Fibroblast of skin of right biceps (primary cell): ENCODE results near the gene KLHL8.
"Not testable (repeated sequence)": the region's sequence is repeated elsewhere in the genome, so short reads cannot be mapped to it uniquely, and the experiment has no call there.

ENCODE experiments used
- DNase-seq: peaks from one replicate; pipeline ENCODE4 v3.0.0-alpha.2; 2013

The KLHL8 gene

DNA sequence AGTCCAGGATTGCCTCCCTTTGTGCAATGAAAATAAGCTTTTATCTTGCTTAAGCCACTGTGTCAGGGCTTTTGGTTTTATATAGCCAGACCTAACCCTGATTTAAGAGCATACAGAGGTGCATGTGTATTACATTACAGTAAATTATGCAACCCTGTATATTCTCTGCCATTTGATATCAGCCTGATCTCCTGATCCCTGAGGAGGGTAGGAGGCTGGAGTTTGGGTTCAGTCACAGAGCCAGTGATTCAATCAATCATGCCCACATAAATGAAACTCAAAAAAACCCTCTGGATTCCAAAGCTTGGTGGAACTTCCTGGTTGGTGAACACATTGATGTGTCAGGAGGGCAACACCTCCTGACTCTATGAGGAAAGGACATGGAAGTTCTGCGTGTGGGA is 7.3 kb upstream of the KLHL8 start:
- DNase-seq = no peak

DNA sequence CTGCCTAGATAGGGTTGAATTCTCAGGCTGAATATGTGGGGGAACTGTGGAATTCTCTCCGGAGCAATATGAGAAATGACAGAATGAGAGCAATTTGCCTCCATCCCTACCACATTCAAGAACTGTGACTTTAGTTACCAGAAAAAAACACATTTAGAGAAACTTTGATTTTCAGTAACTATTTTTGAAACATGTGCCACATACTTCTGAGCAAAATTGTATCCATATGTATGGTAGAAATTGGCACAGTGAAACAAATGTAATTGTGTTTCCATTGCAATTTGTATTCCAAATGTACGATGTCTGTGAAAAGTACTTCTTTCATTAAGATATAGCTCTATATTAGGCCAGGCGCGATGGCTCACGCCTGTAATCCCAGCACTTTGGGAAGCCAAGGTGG is 5.5 kb upstream of the KLHL8 start:
- no peak for DNase-seq

DNA sequence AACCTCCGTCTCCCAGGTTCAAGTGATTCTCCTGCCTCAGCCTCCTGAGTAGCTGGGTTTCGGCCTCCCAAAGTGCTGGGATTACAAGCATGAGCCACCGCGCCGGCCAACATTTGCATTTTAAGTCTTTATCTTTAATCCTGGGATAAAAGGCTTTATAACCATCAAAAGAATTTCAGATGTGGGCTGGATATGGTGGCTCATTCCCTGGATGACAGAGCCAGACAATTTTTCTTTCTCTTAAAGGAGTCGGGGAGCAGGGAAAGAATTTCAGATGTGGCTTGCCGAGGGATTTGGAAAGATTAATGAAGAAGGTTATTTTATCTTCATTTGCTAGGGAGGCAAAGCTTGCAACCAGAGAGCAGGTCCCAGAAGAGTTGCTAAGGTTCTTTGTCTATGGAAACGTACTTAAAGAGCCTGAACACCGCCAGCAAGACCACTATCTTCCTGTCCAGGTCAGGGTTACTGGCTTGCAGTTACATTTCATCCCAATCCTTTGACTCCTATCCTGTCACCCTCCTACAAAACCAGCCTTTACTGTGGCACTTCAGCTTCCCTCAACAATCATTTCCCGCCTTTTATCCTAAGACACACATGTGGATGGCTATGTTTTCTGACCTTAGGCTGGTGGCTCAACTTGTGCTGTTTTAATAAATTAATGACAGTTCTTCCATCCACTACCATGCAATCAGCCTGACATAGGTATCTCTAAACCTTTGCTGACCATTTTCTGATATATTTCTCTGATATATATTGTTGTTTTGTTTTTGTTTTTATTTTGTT is 3.9 kb upstream of the KLHL8 start:
- DNase-seq = no peak

DNA sequence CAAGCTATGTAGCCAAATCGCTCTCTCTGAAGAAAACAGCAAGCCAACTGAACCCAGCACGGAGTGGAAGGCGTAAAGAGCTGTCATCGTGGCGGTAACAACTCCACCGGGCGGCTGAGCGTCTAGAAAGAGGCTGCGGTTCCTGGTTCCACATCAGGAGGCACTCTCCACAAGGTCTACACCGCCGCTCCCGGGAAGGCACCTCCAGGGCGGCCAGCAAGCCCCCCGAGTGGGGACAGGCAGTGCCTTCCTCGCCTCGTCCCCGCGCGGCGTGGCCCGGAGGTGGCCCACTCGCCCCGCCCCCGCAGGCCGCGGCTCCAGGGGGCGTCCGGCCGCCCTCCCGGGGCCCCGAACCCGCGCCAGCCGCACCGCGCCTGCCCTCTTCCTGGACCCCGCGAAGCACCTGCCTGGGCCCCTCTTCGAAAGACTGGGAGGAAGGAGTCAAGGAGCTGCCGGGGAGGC is 755 bp downstream of the KLHL8 start:
- DNase-seq = peak; percentile 38

DNA sequence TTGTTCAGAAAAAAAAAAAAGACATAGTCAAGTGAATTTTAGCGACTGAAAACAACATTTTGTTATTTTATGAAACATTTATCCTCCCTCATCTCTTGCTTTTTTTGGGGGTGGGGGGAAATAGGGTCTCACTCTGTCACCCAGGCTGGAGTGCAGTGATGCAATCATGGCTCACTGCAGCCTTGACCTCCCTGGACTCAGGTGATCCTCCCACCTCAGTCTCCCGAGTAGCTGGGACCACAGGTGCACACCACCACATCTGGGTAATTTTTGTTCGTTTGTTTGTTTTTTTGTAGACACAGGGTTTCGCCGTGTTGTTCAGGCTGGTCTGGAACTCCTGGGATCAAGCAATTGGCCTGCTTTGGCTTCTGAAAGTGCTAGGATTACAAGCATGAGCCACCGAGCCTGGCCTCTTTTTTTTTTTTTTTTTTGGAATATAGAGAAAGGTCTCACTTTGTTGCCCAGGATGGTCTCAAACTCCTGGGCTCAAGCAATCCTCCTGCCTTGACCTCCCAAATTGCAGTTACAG is 3.1 kb downstream of the KLHL8 start:
- DNase-seq = not testable (repeated sequence)

DNA sequence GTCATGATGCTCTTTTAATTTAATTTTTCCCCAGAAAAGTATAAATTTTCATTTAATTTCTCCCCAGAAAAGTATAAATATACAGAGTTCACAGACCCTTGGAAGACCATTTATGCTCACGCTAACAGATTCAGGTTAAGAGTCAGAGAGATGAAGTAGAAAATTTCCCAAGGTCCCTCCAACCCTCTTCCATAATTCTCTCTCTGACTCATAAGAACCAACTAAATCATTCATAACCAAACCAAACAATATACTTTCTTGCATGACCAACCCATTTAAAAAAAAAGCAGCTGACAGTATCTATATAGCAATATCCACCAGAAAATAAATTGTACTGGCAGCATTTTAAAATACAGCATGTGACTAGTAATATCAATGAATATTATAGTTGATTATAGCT is 3.9 kb downstream of the KLHL8 start:
- DNase-seq = no peak

DNA sequence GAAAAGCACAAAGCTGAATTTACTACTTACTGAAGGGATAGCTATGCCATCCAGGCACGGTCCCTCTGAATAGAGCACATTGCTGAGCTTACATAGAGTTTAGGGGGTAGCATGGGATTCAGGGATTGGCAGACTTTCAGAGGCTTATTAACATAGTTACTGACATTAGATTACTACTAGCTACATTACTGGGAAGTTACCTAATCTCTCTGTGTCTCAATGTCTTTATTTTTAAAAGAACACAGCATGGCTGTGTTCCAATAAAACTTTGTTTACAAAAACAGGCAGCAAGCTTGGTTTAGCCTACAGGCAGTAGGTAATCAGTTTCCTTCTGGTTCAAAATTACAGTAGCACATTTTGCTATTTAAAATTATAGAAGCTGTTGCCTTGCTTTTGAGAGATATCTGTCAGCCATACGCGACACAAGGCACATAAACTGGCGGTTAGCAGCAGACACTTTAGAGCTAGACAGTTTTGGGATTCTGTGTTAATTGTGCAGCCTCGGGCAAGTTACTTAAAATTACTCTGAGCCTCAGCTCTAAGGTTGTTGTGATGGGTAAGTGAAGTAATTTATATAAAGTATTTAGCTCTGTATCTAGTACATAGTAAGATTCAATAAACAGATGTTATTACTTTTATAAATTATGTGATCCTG is 6.9 kb downstream of the KLHL8 start:
- peak; percentile 36 for DNase-seq

DNA sequence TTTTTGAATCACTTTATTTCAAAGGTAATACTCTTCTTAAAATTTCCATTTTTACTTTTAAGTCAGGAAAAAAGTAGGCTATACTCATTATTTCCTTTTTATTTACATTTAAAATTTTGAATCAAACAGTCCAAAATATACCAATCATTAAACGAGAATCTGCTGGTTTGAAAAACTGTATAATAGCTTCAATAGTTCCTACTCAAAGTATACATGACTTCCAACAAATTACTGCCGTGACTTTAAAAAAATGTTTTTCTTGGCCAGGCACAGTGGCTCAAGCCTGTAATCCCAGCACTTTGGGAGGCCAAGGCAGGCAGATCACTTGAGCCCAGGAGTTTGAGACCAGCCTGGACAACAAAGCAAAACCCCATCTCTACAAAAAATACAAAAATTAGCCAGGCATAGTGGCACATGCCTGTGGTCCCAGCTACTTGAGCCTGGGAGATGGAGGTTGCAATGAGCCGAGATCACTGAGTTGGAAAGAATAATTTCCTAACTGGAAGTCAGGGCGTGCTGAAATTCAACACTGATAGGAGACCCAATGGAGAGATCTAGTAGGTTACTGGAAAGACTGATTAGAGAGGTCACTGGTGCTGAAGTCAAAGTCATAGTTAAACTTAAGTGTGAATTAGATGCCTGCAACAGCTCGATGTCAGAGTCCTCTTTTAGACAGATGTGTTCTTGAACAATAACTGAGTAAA is 9.0 kb downstream of the KLHL8 start:
- no peak for DNase-seq

DNA sequence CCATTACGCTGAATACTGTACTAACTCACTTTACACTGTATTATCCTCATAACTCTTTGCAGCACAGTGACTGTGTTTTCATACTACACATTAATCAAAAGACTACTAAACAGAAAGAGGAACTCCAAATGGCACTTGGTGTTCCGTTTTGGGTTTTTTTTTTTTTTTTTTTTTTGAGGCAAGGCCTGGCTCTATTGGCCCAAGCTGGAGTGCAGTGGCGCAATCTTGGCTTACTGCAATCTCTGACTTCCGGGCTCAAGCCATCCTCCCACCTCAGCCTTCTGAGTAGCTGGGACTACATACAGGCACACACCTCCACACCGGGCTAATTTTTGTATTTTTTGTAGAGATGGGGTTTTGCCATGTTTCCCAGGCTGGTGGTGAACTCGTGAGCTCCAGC is 10.7 kb downstream of the KLHL8 start:
- DNase-seq = no peak

DNA sequence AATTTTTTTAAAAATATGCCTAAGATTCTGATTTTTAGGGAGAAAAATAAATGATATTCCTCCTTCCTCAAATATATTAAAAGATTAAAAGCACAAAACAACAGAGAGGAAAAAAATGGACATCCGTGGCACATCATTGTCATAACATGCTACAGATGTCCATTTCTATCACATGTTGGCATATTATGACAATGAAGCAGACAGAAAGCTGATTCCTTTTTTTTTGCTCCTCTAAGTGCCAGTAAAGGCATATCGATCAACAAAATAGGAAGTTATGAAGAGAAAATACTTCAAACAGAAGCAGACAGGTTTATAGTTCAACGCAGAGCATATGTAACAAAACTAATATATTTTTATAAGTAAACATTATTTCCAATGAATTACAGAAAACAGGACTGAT is 11.2 kb downstream of the KLHL8 start:
- DNase-seq = no peak

DNA sequence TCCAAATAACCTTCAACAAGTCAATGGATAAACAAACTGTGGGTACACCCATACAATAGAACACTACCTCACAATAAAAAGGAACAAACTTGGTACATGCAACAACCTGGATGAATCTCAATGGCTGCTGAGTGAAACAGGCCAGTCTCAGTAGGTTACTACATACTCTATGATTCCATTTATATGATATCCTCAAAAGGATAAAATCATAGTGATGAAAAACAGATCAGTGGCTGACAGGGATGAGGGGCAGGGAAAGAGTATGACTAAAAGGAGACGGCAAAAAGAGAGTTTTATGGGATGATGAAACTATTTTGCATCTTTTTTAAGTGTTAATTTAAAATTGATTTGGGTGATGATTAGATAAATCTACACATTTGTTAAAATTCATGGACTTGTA is 15.9 kb downstream of the KLHL8 start:
- DNase-seq = no peak

DNA sequence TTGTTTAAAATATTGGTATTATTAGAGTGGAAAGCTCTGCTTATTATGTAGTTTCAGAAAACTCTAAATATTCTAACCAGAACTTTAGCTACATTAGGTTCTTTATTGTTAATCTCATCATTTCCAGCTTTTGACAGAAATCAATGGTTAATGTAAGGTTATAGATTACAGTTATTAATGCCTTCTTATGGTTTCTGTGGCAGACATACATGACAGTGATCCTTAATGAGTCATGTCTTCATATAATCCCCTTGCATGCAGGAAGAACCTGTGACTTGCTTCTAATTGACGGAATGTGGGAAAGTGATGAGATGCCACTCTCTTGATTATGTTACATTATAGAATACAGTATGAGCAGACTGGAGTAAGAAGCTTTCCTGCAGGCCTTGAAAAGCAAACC is 23.5 kb downstream of the KLHL8 start:
- no peak for DNase-seq

DNA sequence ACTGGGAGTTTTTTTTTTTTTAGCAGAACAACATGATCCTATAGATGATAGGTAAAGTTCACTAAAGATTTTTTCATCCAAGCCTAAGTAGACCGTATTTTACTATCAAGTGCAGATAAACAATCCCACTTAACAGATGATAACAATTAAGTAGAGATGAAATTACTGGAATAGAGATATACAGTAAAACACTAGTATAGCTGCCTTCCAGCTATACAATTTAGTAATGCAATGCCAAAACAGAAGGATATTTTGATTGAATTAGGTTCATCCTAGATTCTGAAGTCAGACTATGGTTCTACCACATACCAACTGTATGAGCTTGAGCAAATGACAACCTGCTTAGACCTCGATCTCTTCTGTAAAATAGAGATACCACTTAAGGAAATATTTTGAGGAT is 24.3 kb downstream of the KLHL8 start:
- DNase-seq = no peak

DNA sequence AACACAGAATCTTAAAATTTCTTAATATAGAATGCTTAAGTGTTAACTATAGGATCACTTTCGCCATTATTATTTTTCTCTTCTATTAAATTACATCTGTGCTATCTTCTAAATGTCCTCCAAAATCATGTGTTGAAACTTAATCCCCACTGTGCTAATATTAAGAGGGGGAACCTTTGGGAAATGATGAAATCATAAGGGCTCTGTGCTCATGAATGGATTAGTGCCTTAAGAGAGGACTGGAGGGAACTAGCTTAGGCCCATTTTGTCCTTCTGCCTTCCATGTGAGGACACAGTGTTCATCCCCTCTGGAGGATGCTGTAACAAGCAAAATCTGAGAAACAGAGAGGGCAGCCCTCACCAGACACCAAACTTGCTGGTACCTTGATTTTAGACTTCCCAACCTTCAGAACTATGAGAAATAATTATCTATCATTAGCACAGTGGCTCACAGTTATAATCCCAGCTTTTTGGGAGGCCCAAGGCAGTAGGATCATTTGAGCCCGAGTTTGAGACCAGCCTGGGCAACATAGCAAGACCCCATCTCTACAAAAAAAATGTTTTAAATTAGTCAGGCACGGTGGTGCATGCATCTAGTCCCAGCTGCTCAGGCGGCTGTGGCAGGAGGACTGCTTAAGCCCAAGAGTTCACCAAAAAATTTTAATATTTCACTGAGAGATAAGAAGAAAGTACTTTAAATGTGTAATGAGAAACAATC is 26.3 kb downstream of the KLHL8 start:
- DNase-seq = no peak

DNA sequence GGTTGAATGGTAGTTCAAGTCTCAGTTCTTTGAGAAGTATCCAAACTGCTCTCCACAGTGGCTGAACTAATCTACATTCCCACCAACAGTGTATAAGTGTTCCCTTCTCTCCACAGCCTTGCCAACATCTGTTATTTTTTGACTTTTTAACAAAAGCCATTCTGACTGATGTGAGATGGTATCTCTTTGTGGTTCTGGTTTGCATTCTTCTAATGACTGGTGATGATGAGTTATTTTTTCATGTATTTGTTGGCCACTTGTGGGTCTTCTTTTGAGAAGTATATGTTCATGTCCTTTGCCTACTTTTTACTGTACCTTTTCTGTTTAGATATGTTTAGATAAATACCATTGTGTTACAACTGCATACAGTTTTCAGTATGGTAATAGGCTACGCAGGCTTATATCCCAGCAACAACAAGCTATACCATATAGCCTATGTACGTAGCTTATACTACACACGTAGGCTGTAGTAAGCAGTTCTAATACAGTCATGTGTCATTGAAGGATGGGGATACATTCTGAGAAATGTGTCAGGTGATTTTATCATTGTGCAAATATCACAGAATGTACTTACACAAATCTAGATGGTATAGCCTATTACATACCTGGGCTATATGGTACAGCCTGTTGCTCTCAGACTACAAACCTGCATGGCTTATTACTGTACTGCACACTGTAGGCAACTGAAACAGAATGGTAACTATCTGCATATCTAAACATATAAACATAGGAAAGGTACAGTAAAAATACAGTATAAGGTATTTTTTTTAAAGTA is 28.1 kb downstream of the KLHL8 start:
- peak; percentile 27 for DNase-seq

DNA sequence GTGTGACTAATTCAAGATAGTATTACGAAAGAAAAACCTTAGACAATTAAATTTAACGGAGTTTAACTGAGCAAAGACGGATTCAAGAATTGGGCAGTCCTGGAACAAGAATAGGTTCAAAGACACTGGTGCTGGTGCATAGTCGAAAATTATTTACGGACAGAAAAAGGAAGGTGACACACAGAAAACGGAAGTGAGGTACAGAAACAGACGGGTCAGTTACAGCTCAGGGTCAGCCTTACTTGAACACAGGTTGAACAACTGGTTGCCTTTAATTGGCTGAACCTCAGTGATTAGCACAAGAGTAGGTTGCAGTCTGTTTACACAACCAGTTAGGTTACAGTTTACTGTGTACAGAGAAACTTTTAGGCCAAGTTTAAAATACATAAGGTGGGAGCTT is 31.5 kb downstream of the KLHL8 start:
- DNase-seq = peak; percentile 3

DNA sequence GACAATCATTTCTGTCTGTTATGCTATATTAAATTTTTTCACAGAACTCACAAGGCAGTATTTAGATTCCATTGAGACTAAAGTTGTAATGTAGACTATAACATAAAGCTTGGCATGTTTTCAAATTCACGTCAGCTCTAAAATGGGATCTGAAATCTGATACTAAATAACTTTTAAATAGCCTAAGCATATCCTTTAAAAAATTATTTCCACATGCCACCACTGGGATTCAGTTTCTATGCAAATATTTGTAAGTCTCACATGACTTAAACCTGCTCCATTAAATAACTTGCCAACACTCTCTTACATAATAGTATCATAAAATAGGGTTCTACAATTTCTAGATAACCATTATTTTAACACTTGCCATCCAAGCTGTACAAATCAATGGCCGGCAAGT is 32.4 kb downstream of the KLHL8 start:
- DNase-seq = peak; percentile 72

DNA sequence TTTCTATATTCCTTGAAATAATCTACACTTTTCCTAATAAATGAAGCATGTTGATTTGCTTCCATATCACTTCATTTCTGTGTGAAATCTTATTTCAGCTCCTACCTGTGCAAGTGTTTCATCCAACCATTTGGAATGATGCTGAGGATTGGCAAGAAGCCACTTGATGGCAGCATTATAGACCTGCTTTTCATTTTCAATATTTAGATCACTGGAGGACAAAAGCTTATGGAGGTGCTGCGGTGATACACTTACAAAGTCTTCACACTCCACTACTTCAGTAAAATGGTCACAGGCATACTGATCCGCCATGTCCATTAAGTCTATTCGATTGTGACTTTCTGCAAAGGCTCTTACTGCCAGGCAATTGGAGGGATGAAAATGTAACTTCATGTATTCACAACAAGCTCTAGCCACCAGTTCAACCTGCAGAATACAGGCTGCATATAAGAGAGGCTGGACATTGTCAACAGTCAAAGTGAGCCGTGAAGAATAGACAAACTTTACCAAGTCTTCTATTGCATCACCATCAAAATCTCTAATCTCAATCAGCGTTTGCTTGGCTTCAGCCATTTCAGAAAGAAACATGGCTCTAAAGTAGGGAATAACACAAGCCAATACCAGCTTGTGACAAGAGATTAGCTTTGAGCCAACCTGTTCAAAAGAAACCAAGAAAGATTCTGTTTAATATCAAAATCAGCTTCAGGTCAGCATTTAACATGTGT is 35.1 kb downstream of the KLHL8 start:
- no peak for DNase-seq

DNA sequence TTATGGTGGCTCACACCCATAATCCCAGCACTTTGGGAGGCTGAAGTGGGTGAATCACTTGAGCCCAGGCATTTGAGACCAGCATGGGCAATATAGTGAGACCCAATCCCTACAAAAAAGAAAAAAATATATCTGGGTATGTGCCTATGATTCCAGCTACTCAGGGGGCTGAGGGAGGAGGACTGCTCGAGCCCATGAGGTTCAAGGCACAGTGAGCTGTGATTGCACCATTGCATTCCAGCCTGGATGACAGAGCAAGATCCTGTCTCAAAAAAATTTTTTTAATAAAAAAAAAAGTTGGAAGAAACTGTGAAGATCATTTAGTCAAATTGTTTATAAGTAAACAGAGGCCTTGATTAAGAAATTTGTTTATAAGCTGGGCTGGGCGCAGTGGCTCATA is 39.7 kb downstream of the KLHL8 start:
- peak; percentile 16 for DNase-seq

DNA sequence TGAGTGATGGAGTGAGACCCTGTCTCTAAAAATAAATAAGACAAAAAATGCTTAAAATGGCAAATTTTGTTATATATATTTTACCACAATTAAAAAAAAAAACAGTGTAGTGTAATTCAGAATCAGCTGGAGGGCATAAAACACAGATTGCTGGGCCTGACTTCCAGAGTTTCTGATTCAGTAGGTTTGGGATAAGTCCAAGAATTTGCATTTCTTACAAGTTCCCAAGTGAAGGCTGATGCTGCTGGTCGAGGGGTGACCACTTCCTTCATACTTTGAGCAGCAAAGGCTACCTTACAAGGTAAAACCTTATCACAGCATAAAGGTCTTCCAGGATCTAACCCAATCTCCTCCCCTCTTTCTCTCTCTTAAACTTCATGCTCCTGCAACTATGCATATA is 40.7 kb downstream of the KLHL8 start:
- DNase-seq = peak; percentile 27

DNA sequence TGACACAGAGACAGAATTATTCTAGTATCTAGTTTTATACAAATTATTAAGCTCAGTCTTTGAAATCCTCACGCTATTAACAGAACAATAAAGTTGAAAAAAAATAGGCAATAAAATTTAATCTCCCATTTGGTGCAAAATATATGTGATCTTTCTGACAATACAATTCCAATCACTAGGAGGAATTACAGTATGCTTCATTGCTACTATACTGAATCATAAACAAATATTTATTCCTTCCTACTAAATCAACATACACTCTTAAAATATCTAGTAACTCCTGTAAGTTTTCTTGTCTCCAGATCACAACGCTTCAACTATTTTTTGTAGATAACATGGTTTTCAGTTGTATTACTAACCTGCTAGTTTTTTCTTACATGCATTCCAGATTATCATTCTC is 45.7 kb downstream of the KLHL8 start:
- no peak for DNase-seq

DNA sequence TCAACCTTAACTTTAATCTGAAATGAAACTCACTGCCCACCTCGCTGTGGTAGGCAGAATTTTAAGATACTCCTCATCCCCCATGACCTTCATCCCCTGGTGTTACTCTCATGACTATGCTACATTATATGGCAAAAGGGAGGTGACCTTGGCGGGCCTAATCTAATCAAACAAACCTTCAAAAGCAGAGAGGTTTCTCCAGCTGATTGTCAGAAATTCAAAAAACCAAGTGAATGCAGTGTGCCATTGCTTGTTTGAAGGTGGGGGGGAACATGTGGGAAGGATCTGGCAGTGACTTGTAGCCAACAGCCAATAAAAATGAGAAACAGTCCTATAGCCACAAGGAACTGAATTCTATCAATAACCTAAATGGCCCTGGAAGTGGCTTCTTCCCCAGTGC is 48.5 kb downstream of the KLHL8 start:
- DNase-seq = no peak
